OCI-LY1 (cell line): Measurements from ENCODE around the gene CHRNB2.

ENCODE experiments used
- EZH2 ChIP-seq: fragments of 200-600 bp; sonication (generic), shearing (Covaris generic); IDR thresholded peaks from 2 replicates; pipeline ENCODE4 v1.8.0; 2017; ENCODE audit warnings: borderline replicate concordance, mixed run types, mild to moderate bottlenecking, antibody characterized with exemption, low read length, moderate library complexity, mixed read lengths
- TF ChIP-seq, protein P1 (sequence below): fragments of 200-600 bp; sonication (generic), shearing (Covaris generic); IDR thresholded peaks from 2 replicates; pipeline ENCODE4 v1.5.1; 2017; ENCODE audit warnings: mild to moderate bottlenecking, antibody characterized with exemption, low read length, moderate library complexity, mixed read lengths

DNA sequence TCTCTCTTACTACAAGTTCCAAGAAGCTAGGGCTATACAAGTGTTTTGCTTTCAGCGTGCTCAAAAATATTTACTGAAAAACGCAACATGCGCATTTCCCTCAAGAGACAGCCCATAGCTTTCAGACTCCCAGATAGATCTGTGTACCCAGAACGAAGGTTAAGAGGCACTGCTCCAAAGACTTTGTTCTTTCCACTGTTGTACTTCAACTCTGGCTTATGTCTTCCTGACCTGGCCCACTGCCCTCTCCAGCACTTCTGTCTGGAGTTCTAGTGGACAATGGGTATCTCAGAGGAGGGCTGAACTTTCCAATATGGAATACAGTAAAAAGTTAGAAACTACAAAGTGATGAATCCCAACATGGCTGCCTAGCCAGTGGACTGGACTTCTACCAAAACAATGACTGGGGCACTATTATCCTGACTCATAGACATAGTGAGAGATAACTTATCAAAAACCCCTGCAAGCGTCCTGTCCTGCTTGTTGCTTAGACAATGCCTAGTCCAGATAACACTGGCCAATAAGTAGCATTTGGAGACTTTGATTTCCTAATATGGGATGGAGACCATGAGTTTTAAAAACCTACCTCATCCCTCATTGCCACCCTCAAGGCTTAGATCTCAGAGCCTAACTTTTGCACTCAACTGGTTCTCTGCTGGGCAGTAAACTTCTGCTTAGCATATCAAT is 49.2 kb downstream of the CHRNB2 start:
- TF ChIP-seq, protein P1, sequence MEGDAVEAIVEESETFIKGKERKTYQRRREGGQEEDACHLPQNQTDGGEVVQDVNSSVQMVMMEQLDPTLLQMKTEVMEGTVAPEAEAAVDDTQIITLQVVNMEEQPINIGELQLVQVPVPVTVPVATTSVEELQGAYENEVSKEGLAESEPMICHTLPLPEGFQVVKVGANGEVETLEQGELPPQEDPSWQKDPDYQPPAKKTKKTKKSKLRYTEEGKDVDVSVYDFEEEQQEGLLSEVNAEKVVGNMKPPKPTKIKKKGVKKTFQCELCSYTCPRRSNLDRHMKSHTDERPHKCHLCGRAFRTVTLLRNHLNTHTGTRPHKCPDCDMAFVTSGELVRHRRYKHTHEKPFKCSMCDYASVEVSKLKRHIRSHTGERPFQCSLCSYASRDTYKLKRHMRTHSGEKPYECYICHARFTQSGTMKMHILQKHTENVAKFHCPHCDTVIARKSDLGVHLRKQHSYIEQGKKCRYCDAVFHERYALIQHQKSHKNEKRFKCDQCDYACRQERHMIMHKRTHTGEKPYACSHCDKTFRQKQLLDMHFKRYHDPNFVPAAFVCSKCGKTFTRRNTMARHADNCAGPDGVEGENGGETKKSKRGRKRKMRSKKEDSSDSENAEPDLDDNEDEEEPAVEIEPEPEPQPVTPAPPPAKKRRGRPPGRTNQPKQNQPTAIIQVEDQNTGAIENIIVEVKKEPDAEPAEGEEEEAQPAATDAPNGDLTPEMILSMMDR, result no peak
- no peak for TF ChIP-seq EZH2
